Hematopoietic multipotent progenitor cell treated with erythropoietin and hydrocortisone succinate and interleukin-3 and kit ligand, for 6 days (in vitro differentiated cells): ENCODE data around the gene ARID1A.

Experiments
- DNase-seq: peaks from one replicate; pipeline ENCODE4 v3.0.0-alpha.2; 2015

ARID1A gene

GRCh38 chr1:26728645-26729044 is 32.8 kb downstream of the ARID1A start:
- DNase-seq = no peak

- no peak for DNase-seq
Observed at GRCh38 chr1:26729633-26730032, 33.8 kb downstream of the ARID1A start.

- no peak for DNase-seq
Observed at GRCh38 chr1:26730695-26731094, 34.9 kb downstream of the ARID1A start.

GRCh38 chr1:26731233-26731902 is 35.6 kb downstream of the ARID1A start:
- DNase-seq = no peak

GRCh38 chr1:26733392-26733791 is 37.6 kb downstream of the ARID1A start:
- DNase-seq = no peak

- DNase-seq = no peak
Observed at GRCh38 chr1:26733982-26734381, 38.2 kb downstream of the ARID1A start.

- no peak for DNase-seq
Observed at GRCh38 chr1:26734501-26735058, 38.8 kb downstream of the ARID1A start.

GRCh38 chr1:26739329-26739914 is 43.6 kb downstream of the ARID1A start:
- DNase-seq = no peak

- no peak for DNase-seq
Observed at GRCh38 chr1:26740023-26740634, 44.3 kb downstream of the ARID1A start.

GRCh38 chr1:26740952-26741351 is 45.1 kb downstream of the ARID1A start:
- no peak for DNase-seq

GRCh38 chr1:26743426-26744059 is 47.7 kb downstream of the ARID1A start:
- DNase-seq = no peak

GRCh38 chr1:26744075-26744959 is 48.5 kb downstream of the ARID1A start:
- DNase-seq = peak; percentile 97

- DNase-seq = no peak
Observed at GRCh38 chr1:26745191-26745590, 49.4 kb downstream of the ARID1A start.

- DNase-seq = no peak
Observed at GRCh38 chr1:26747048-26747447, 51.2 kb downstream of the ARID1A start.

GRCh38 chr1:26748351-26748750 is 52.5 kb downstream of the ARID1A start:
- no peak for DNase-seq

- DNase-seq = no peak
Observed at GRCh38 chr1:26749458-26749857, 53.6 kb downstream of the ARID1A start.

GRCh38 chr1:26750428-26750827 is 54.6 kb downstream of the ARID1A start:
- peak; percentile 52 for DNase-seq

- no peak for DNase-seq
Observed at GRCh38 chr1:26752519-26752918, 56.7 kb downstream of the ARID1A start.

GRCh38 chr1:26754086-26754874 is 58.5 kb downstream of the ARID1A start:
- DNase-seq = no peak

GRCh38 chr1:26758358-26758757 is 62.5 kb downstream of the ARID1A start:
- no peak for DNase-seq

GRCh38 chr1:26759531-26759930 is 63.7 kb downstream of the ARID1A start:
- no peak for DNase-seq

- no peak for DNase-seq
Observed at GRCh38 chr1:26761217-26761616, 65.4 kb downstream of the ARID1A start.
